PC-9 (cell line): ENCODE measurements around the gene ADGRD2.

ENCODE experiments used
- CTCF ChIP-seq: fragments of 200-600 bp; sonication (generic); conservative IDR thresholded peaks from 2 replicates; pipeline ENCODE4 v1.6.1; 2017; ENCODE audit warnings: mixed run types, antibody characterized with exemption, mild to moderate bottlenecking, moderate library complexity
- EZH2 ChIP-seq: fragments of 200-600 bp; sonication (generic); IDR thresholded peaks from 2 replicates; pipeline ENCODE4 v1.8.0; 2017; ENCODE audit warnings: antibody characterized with exemption, low read depth

- TF ChIP-seq CTCF (no peak), EZH2 (no peak)
These were observed at the start of gene ADGRD2 for GRCh38 chr9:124450241-124450924.
